ENCODE measurements around the gene BMPR1A.
A peak's percentile ranks its signal among the peaks of the same experiment; 100 is the strongest.
"Not testable (repeated sequence)": the region's sequence is repeated elsewhere in the genome, so short reads cannot be mapped to it uniquely, and the experiment has no call there.

BMPR1A gene

DNA sequence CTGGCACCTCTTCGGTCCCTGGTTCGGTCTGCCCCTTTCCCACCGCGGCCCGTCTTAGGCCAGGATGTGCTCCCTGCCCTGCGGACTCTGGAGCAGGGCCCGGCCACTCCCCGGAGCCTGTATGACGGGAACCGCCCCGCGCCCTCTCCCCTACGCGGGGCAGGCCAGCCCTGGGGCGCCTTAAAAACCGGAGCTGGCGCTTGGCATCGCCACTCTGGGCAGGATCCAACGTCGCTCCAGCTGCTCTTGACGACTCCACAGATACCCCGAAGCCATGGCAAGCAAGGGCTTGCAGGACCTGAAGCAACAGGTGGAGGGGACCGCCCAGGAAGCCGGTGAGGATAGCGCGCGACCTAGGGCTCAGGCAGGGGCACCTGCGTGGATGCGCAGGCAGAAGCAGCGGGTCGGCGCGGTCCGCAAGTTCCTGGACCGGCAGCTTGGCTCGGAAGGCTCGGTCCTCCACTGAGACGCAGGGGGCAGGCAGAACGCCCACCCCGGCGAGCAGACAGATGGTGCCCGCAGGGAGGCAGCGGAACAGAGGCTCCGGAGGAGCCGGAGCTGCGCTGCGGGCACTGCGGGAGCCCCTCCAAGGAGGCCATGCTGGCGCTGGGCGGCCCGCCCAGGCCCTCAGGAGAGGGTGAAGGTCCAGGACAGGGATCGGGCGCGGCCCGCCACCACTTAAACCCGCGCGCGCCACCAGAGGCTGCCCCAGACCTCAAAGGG, 212.0 kb downstream of the BMPR1A start, which contains the start of gene ADIRF:
Gene ADIRF, plus strand, starts transcription at position 212 of the 723 bp plus-strand sequence. Its CDS starts 63 bp downstream, at position 275.
- H3K4me3 Mint-ChIP-seq = no peak within 1 kb of the TSS
- peaks cover 25% of the 10 kb centered on the region for H3K27me3 Mint-ChIP-seq (ENCODE audit: low read depth)
- no peaks in the 10 kb centered on the region for H3K9me3 Mint-ChIP-seq
- no peak within 1 kb of the TSS for H3K27ac Mint-ChIP-seq
- DNase-seq (ENCODE audit: low spot score) = no peak
- H3K36me3 Mint-ChIP-seq (ENCODE audit: low read depth) = no peaks in the 10 kb centered on the region
- H3K4me1 Mint-ChIP-seq (ENCODE audit: low read depth) = peaks cover 23% of the 10 kb centered on the region

DNA sequence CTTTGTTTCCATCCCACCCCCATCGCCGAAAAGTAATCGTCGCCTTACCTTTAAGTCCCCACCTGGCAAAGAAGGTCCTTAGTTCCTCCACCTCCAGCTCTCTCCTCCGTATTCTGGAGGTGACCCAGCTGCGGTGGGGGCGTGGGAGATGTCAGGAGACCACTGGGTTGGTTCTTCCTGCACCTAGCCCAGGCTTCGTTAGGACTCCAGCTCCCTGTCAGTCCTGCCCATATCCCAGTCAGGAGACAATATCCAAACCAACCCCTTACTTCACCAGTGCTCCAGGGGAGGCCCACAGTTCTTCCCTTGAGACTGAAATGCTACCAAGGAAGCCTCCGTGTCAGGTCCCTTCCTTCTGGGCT, 212.6 kb downstream of the BMPR1A start:
- H3K27me3 Mint-ChIP-seq (ENCODE audit: low read depth) = peaks cover 26% of the 10 kb centered on the region
- no peaks in the 10 kb centered on the region for H3K9me3 Mint-ChIP-seq
- H3K4me3 Mint-ChIP-seq = no peak overlapping the region
- peaks cover 23% of the 10 kb centered on the region for H3K4me1 Mint-ChIP-seq (ENCODE audit: low read depth)
- no peak overlapping the region for H3K27ac Mint-ChIP-seq
- no peaks in the 10 kb centered on the region for H3K36me3 Mint-ChIP-seq (ENCODE audit: low read depth)
- no peak for DNase-seq (ENCODE audit: low spot score)

DNA sequence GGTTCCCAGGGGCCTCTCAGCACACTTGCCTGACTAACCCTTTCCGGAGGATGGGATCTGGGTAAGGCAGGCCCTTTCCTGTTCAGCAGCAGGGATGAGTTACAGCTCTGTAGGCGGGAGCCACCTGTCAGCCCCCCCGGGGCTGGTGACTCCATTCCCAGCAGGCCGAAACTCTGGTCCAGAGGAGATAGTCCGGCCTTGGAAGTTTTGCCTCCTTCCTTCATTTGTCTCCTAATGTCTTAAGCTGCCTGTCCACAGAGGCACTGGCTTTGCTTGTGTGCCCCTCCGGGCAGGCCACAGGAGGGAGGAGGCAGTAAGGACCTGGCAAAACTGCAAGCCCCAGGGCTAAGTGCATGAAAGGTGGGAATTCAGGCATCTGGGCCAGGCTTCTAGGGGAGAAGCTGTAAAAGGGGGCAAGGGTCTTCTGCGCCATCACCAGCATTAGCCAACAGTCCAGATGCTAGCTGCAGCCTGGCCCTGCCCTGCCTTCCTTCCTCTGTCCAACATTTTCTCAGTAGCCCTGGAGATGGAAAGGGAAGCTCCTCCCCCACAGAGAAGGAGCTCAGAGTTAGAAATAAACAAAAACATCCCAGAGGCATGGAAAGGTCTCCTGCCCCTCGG, 213.1 kb downstream of the BMPR1A start:
- Mint-ChIP-seq H3K27me3 (ENCODE audit: low read depth) (peaks cover 31% of the 10 kb centered on the region), H3K4me3 (peak overlapping the region; percentile 25), H3K4me1 (ENCODE audit: low read depth) (peaks cover 23% of the 10 kb centered on the region), H3K36me3 (ENCODE audit: low read depth) (no peaks in the 10 kb centered on the region), H3K9me3 (no peaks in the 10 kb centered on the region), H3K27ac (no peak overlapping the region)
- DNase-seq (ENCODE audit: low spot score) = no peak

GRCh38 chr10:86970162-86970981, 214.0 kb downstream of the BMPR1A start:
- Mint-ChIP-seq H3K27ac (peak overlapping the region; percentile 64), H3K4me1 (ENCODE audit: low read depth) (peaks cover 23% of the 10 kb centered on the region), H3K36me3 (ENCODE audit: low read depth) (no peaks in the 10 kb centered on the region), H3K27me3 (ENCODE audit: low read depth) (peaks cover 33% of the 10 kb centered on the region), H3K4me3 (peak overlapping the region; percentile 65), H3K9me3 (no peaks in the 10 kb centered on the region)
- DNase-seq (ENCODE audit: low spot score) = no peak

DNA sequence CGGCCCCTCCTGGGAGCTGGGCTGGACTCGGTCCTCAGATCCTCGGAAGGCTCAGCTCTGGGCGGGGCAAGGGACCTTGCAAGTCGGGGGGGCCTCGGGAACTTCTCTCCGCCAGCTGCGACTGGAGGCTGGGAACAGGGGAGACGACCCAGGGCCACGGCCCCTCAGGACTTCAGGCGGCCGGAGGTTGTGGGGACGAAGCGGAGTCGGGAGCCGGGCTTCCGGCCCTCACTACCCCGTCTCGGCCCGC, 214.5 kb downstream of the BMPR1A start:
- H3K9me3 Mint-ChIP-seq = no peaks in the 10 kb centered on the region
- H3K27me3 Mint-ChIP-seq (ENCODE audit: low read depth) = peaks cover 33% of the 10 kb centered on the region
- H3K4me3 Mint-ChIP-seq = peak overlapping the region; percentile 65
- peaks cover 18% of the 10 kb centered on the region for H3K4me1 Mint-ChIP-seq (ENCODE audit: low read depth)
- DNase-seq (ENCODE audit: low spot score) = no peak
- no peaks in the 10 kb centered on the region for H3K36me3 Mint-ChIP-seq (ENCODE audit: low read depth)
- H3K27ac Mint-ChIP-seq = no peak overlapping the region

GRCh38 chr10:86971232-86971991, 215.0 kb downstream of the BMPR1A start:
- peaks cover 13% of the 10 kb centered on the region for H3K4me1 Mint-ChIP-seq (ENCODE audit: low read depth)
- DNase-seq (ENCODE audit: low spot score) = peak; percentile 76
- H3K9me3 Mint-ChIP-seq = no peaks in the 10 kb centered on the region
- no peaks in the 10 kb centered on the region for H3K36me3 Mint-ChIP-seq (ENCODE audit: low read depth)
- peaks cover 33% of the 10 kb centered on the region for H3K27me3 Mint-ChIP-seq (ENCODE audit: low read depth)
- peak overlapping the region; percentile 42 for H3K27ac Mint-ChIP-seq
- H3K4me3 Mint-ChIP-seq = peak overlapping the region; percentile 68

- H3K4me3 Mint-ChIP-seq = peak overlapping the region; percentile 27
- H3K9me3 Mint-ChIP-seq = no peaks in the 10 kb centered on the region
- no peak for DNase-seq (ENCODE audit: low spot score)
- H3K27ac Mint-ChIP-seq = peak overlapping the region; percentile 13
- peaks cover 7% of the 10 kb centered on the region for H3K4me1 Mint-ChIP-seq (ENCODE audit: low read depth)
- no peaks in the 10 kb centered on the region for H3K36me3 Mint-ChIP-seq (ENCODE audit: low read depth)
- H3K27me3 Mint-ChIP-seq (ENCODE audit: low read depth) = peaks cover 35% of the 10 kb centered on the region
These were observed 216.4 kb downstream of the BMPR1A start for GRCh38 chr10:86972613-86973380.

DNA sequence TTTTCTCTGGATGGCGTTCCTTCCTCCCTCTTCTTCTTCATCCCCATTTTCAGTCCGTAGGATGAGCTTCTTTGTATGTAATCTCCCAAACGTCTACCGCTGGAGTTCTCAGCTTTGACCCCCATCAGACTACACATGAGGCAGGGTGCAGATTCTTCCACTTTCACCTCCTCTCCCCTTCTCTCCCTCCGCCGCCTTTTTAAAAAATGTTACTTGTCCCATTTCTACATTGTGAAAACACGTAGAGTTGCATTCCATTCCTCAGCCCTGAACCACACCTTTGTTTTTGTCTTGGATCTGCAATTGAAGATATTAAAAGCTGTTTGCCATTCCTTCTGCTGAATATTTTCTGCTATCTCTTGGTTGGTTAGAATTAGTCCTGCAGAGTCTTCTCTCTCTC, 218.1 kb downstream of the BMPR1A start:
- no peak overlapping the region for H3K27ac Mint-ChIP-seq

GRCh38 chr10:86976362-86977056, 220.1 kb downstream of the BMPR1A start:
- Mint-ChIP-seq H3K9me3 (no peaks in the 10 kb centered on the region), H3K36me3 (ENCODE audit: low read depth) (no peaks in the 10 kb centered on the region), H3K4me1 (ENCODE audit: low read depth) (peaks cover 4% of the 10 kb centered on the region), H3K4me3 (no peak overlapping the region), H3K27me3 (ENCODE audit: low read depth) (peaks cover 29% of the 10 kb centered on the region), H3K27ac (no peak overlapping the region)
- DNase-seq (ENCODE audit: low spot score) = peak; percentile 0

More for the DNA sequence above, 218.1 kb downstream of the BMPR1A start:
- H3K4me1 Mint-ChIP-seq (ENCODE audit: low read depth) = peaks cover 7% of the 10 kb centered on the region
- no peaks in the 10 kb centered on the region for H3K36me3 Mint-ChIP-seq (ENCODE audit: low read depth)
- H3K27me3 Mint-ChIP-seq (ENCODE audit: low read depth) = peaks cover 35% of the 10 kb centered on the region
- no peaks in the 10 kb centered on the region for H3K9me3 Mint-ChIP-seq
- H3K4me3 Mint-ChIP-seq = no peak overlapping the region
- no peak for DNase-seq (ENCODE audit: low spot score)

GRCh38 chr10:86978457-86978856, 222.0 kb downstream of the BMPR1A start:
- H3K36me3 Mint-ChIP-seq (ENCODE audit: low read depth); H3K4me1 Mint-ChIP-seq (ENCODE audit: low read depth); H3K4me3 Mint-ChIP-seq; H3K9me3 Mint-ChIP-seq; DNase-seq (ENCODE audit: low spot score); H3K27ac Mint-ChIP-seq: not testable (repeated sequence)
- peaks cover 24% of the 10 kb centered on the region for H3K27me3 Mint-ChIP-seq (ENCODE audit: low read depth)

DNA sequence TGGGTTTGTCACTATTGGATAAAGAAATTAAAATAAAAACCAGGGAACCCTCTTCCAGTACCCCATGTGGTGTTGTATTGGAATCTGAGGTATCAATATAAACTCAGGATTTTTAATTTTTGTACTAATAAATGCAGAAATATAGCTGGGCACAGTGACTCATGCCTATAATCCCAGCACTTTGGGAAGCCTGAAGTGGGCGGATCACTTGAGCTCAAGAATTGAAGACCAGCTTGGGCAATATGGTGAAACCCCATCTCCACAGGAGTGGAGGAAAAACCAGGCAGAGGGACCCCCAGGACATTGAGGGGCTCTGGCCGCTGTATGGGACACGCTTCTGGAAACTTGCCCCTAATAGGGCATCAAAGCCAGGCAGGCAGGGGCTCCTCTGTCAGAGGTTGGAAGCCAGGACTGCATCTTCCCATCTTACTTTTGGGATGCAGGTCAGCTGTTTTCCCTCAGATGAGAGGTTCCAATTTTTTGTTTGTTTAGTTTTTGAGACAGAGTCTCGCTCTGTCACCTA, 222.9 kb downstream of the BMPR1A start:
- DNase-seq (ENCODE audit: low spot score) = no peak
- H3K4me1 Mint-ChIP-seq (ENCODE audit: low read depth) = no peaks in the 10 kb centered on the region
- H3K27ac Mint-ChIP-seq = no peak overlapping the region
- no peaks in the 10 kb centered on the region for H3K9me3 Mint-ChIP-seq
- H3K4me3 Mint-ChIP-seq = no peak overlapping the region
- H3K36me3 Mint-ChIP-seq (ENCODE audit: low read depth) = no peaks in the 10 kb centered on the region
- peaks cover 20% of the 10 kb centered on the region for H3K27me3 Mint-ChIP-seq (ENCODE audit: low read depth)

DNA sequence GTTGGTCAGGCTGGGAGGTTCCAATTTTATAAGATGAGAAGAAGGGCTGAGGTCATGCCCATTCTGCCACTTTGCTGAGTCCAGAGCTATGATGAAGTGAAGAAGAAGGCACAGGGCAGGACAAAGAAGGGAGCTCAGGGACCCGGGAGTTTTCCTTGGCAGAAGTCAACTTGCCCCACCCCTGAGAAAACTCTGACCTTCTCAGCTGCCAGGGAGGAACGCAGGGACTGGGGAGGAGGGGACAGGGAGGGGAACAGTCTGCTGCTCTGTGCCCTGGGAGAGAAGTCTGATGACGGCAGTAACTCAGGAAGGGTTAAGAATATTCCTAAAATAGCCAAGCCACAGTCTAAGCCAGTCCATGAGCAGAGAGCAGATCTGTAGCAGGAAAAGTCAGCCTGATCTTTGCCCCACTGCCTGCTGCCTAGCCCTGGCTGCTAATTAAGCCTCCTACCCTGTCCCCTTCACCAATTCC, 223.6 kb downstream of the BMPR1A start:
- H3K27ac Mint-ChIP-seq = no peak overlapping the region

More for the DNA sequence above, 223.6 kb downstream of the BMPR1A start:
- no peaks in the 10 kb centered on the region for H3K36me3 Mint-ChIP-seq (ENCODE audit: low read depth)
- H3K27me3 Mint-ChIP-seq (ENCODE audit: low read depth) = peaks cover 16% of the 10 kb centered on the region
- no peaks in the 10 kb centered on the region for H3K4me1 Mint-ChIP-seq (ENCODE audit: low read depth)
- no peaks in the 10 kb centered on the region for H3K9me3 Mint-ChIP-seq
- H3K4me3 Mint-ChIP-seq = no peak overlapping the region
- DNase-seq (ENCODE audit: low spot score) = no peak

Measured in T-helper 2 cell treated with Interferon-gamma antibody and Interleukin-4, amounts not matched to agents 5 μg/mL and 100 μg/mL, for 36 hours (primary cell).